AG09309 (cell line): Measurements from ENCODE around the gene SHB.

Source experiments
- DNase-seq: peaks from one replicate; pipeline ENCODE4 v3.0.0-alpha.2; 2010; ENCODE audit warnings: low read depth
- H3K4me3 ChIP-seq: 2 replicates; pipeline ENCODE4 v1.5.1; 2011; ENCODE audit warnings: mild to moderate bottlenecking, low read depth, low read length, moderate library complexity; ENCODE audit not compliant: control insufficient read depth
- CTCF ChIP-seq: IDR thresholded peaks from 2 replicates; pipeline ENCODE4 v1.5.1; 2011; ENCODE audit warnings: mild to moderate bottlenecking, low read depth, low read length, inconsistent platforms; ENCODE audit not compliant: insufficient read depth, control insufficient read depth; ENCODE audit errors: missing control alignments

The SHB gene

GRCh38 chr9:37908698-37909186 is 160.3 kb downstream of the SHB start:
- no peak for DNase-seq
- TF ChIP-seq CTCF = no peak
- no peak overlapping the region for H3K4me3 ChIP-seq

DNA sequence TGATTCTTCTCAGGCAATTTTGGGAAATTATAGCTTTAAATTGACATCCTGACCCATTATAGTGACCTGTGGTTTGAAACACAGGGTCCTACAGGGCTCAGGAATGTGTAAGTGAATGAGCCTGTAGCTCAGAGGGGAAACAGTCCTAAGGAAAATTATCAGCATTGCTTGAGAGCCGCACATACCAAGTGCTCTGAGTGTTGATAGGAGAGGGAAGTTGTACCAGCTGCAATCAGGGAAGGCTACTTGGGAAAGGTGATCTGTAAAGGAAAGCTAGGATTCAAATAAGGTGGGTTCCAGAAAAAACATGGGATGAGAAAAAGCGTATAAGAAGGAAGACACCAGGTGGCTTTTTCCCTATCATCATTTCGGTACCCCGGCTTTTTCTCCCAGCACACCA is 160.7 kb downstream of the SHB start:
- no peak for TF ChIP-seq CTCF

GRCh38 chr9:37906312-37907239 is 162.5 kb downstream of the SHB start:
- no peak for DNase-seq

More for the DNA sequence above, 160.7 kb downstream of the SHB start:
- DNase-seq = no peak
- H3K4me3 ChIP-seq = no peak overlapping the region

DNA sequence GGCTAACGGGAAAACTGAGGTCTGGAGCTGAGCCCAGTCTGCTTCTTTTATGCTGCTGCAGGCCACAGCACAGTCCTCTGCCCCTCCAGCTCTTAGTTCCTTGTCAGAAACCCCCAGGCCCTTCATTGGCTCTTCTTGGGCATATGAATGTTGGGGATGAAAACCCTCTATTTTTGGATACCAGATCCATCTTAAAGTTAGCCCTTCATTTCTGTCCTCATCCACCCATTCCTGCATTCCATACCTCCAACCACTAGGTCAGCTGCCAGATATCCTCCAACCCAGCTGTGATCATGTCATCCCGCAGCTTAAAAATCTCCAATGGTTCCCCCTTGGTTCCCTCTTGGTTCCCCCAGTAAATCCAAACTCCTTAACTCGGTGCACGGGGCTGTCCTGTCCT is 163.3 kb downstream of the SHB start:
- no peak for TF ChIP-seq CTCF
- H3K4me3 ChIP-seq = no peak overlapping the region
- DNase-seq = no peak

More at GRCh38 chr9:37906312-37907239, 162.5 kb downstream of the SHB start:
- no peak overlapping the region for H3K4me3 ChIP-seq
- no peak for TF ChIP-seq CTCF

DNA sequence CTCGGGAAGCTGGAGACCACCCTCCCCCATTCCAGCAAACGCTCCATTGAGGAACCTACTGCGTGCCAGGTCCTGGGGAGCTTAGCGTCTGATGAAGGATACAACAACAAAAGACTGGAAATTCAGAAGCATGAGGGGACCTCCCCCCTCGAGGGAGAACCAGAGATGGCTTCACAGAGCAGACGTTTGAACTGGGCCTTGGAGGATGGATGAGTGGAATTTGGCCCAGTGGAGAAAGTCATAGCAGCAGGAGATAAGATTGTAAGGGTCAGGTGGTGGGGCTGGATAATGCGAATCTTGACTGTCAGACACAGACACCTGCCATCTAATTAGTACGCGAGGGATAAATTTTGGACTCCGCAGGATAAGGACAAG is 163.9 kb downstream of the SHB start:
- peak overlapping the region; percentile 59 for H3K4me3 ChIP-seq
- no peak for DNase-seq
- TF ChIP-seq CTCF = no peak

DNA sequence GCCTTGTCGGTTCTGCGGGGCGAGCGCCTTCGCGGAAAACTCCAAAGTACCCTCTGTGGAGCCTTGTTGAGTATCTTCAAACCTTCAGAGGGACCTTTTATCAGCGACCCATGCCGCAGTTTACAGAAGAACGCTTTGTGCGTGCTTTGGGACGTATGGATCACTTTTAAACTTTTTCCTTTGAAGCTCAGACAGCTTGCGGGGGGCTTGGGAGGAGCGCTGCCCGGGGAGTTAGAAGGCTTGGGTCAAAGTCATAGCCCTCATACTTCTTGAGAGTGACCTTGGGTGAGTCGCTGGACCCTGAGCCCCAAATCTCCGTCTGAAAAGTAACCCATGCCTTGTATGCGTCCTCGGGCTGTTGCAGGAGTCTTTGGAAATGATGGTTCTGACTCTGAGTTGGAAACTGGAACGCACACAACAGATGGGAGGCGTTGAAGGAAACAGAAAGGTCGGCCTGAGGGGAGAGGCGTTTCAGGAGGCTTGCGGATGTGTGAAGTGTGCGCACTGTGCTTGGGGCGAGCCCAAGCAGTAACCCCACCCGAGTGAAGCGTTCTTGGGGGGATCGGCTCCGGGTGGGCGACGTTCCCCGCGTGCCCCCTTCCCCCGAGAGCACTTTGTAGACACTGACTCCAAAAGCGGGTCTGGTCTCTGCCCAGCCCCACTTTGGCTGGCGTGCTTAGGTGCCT is 164.4 kb downstream of the SHB start:
- no peak for DNase-seq
- TF ChIP-seq CTCF = no peak
- peak overlapping the region; percentile 59 for H3K4me3 ChIP-seq
